Measurements from ENCODE around the gene TGFB1. TPM values are rescaled to one million over a fixed set of nuclear protein-coding genes. Genes with fewer than 3 reads are reported as not detected.
"Not testable (repeated sequence)": the region's sequence is repeated elsewhere in the genome, so short reads cannot be mapped to it uniquely, and the experiment has no call there.

The TGFB1 gene
- total and polyA plus RNA-seq, 7 donors: 2.8 to 10.8 (median 9.5) TPM

DNA sequence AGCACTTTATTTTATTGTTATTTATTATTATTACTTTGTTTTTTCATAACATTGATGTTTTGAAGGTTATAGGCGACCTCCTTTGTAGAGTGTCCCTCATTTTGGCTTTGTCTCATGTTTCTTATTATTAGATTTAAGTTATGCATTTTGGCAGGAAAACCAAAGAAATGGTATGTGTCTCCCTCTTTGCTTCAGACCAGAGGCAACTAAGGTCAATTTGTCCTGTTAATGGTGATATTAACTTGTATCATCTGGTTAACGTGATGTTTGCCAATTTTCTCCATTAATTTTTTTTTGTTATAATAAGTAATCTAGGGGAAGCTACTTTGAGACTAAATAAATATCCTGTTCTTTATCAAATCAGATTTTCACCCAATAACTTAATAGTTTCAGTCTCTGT, 18.8 kb upstream of the TGFB1 start:
- no peaks in the 10 kb centered on the region for H3K36me3 ChIP-seq (ENCODE audit: insufficient read depth in 1 of 2, low read depth in 1 of 2)
- peaks cover 15% of the 10 kb centered on the region for H3K4me1 ChIP-seq
- TF ChIP-seq, protein P1, sequence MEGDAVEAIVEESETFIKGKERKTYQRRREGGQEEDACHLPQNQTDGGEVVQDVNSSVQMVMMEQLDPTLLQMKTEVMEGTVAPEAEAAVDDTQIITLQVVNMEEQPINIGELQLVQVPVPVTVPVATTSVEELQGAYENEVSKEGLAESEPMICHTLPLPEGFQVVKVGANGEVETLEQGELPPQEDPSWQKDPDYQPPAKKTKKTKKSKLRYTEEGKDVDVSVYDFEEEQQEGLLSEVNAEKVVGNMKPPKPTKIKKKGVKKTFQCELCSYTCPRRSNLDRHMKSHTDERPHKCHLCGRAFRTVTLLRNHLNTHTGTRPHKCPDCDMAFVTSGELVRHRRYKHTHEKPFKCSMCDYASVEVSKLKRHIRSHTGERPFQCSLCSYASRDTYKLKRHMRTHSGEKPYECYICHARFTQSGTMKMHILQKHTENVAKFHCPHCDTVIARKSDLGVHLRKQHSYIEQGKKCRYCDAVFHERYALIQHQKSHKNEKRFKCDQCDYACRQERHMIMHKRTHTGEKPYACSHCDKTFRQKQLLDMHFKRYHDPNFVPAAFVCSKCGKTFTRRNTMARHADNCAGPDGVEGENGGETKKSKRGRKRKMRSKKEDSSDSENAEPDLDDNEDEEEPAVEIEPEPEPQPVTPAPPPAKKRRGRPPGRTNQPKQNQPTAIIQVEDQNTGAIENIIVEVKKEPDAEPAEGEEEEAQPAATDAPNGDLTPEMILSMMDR (IDR thresholded peaks at IDR 0.05): no peak
- DNase-seq (no peak), ATAC-seq (no peak)
- no peak overlapping the region for H3K4me3 ChIP-seq
- peaks cover 0 to 10% (median 2%) of the 10 kb centered on the region in 3 donors for H3K27me3 ChIP-seq (ENCODE audit: insufficient read depth in 3 of 3, low read length in 2 of 3)
- 69 to 76% (median 76%) methylated on average over 2 of the region's 2 CpGs for WGBS, 3 donors
- H3K27ac ChIP-seq: no peak overlapping the region
- intact Hi-C loops (cut with DNase I): no loop called here
- no peaks in the 10 kb centered on the region for H3K9me3 ChIP-seq

GRCh38 chr19:41371541-41371940, 17.8 kb upstream of the TGFB1 start:
- Histone ChIP-seq H3K4me3 (no peak overlapping the region), H3K9me3 (no peaks in the 10 kb centered on the region), H3K36me3 (ENCODE audit: insufficient read depth in 1 of 2, low read depth in 1 of 2) (no peaks in the 10 kb centered on the region), H3K27me3 (ENCODE audit: insufficient read depth in 3 of 3, low read length in 2 of 3) (peaks cover 0 to 8% (median 2%) of the 10 kb centered on the region in 3 donors), H3K4me1 (peaks cover 15% of the 10 kb centered on the region), H3K27ac (no peak overlapping the region)
- no peak for ATAC-seq
- WGBS, 3 donors: 93 to 99% (median 98%) methylated on average over 8 of the region's 8 CpGs
- no peak for DNase-seq
- TF ChIP-seq, protein P1 (IDR thresholded peaks at IDR 0.05): no peak
- intact Hi-C loops (cut with DNase I): no loop called here

DNA sequence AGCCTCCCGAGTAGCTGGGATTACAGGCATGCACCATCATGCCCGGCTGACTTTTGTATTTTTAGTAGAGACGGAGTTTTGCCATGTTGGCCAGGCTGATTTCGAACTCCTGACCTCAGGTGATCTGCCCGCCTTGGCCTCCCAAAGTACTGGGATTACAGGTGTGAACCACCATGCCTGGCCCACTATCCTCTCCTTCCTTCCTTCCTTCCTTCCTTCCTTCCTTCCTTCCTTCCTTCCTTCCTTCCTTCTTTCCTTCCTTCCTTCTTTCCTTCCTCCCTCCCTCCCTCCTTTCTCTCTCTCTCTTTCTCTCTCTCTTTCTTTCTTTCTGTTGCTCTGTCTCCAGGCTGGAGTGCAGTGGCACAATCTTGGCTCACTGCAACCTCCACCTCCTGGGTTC, 17.4 kb upstream of the TGFB1 start:
- H3K4me3 ChIP-seq; H3K27ac ChIP-seq; ATAC-seq; H3K27me3 ChIP-seq (ENCODE audit: insufficient read depth in 3 of 3, low read length in 2 of 3); H3K36me3 ChIP-seq (ENCODE audit: insufficient read depth in 1 of 2, low read depth in 1 of 2); DNase-seq; H3K9me3 ChIP-seq; intact Hi-C loops (cut with DNase I): not testable (repeated sequence)
- H3K4me1 ChIP-seq: peaks cover 13% of the 10 kb centered on the region
- WGBS, 3 donors: 93 to 94% (median 94%) methylated on average over 5 of the region's 5 CpGs

DNA sequence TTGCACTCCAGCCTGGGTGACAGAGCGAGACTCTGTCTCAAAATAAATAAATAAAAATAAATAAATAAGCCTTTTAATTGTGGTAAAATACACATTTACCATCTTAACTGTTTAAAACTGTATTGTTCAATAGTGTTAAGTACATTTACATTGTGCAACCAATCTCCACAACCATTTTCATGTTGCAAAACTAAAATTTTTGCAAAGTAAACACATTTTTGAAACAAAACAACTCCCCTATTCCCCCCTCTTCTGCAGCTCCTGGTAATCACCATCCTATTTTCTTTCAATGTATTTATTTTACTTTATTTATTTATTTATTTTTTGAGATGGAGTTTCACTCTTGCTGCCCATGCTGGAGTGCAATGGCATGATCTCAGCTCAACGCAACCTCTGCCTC, 16.0 kb upstream of the TGFB1 start:
- intact Hi-C loops (cut with DNase I): no loop called here
- no peak for DNase-seq
- 99 to 100% (median 100%) methylated on average over 2 of the region's 2 CpGs for WGBS, 3 donors
- Histone ChIP-seq H3K9me3 (no peaks in the 10 kb centered on the region), H3K4me3 (no peak overlapping the region), H3K27me3 (ENCODE audit: insufficient read depth in 3 of 3, low read length in 2 of 3) (no peaks in the 10 kb centered on the region), H3K4me1 (peaks cover 15% of the 10 kb centered on the region), H3K36me3 (ENCODE audit: insufficient read depth in 1 of 2, low read depth in 1 of 2) (no peaks in the 10 kb centered on the region), H3K27ac (no peak overlapping the region)
- ATAC-seq: no peak
- TF ChIP-seq, protein P1 (IDR thresholded peaks at IDR 0.05): no peak

DNA sequence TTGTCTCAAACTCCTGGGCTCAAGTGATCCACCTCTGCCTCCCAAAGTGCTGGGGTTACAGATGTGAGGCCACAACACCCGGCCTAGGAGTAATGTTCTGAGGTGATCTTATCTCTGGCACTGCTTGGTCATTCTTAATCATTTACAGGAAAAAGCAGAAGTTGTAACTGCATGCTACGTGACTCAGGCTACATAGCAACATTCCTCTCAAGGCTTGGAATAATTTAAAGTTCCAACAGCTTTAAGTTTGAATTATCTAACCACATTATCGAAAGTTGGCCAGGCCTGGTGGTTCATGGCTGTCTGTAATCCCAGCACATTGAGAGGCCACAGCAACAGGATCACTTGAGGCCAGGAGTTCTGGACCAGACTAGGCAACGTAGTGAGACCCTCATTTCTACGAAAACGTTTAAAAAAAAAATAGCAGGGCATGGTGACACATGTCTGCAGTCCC, 14.2 kb upstream of the TGFB1 start:
- ATAC-seq (no peak), DNase-seq (no peak)
- intact Hi-C loops (cut with DNase I): no loop called here
- H3K27ac ChIP-seq: no peak overlapping the region
- TF ChIP-seq, protein P1 (IDR thresholded peaks at IDR 0.05): no peak
- no peaks in the 10 kb centered on the region for H3K36me3 ChIP-seq (ENCODE audit: insufficient read depth in 1 of 2, low read depth in 1 of 2)
- H3K27me3 ChIP-seq (ENCODE audit: insufficient read depth in 3 of 3, low read length in 2 of 3): no peaks in the 10 kb centered on the region
- WGBS, 3 donors: 79 to 88% (median 81%) methylated on average over 6 of the region's 6 CpGs
- no peaks in the 10 kb centered on the region for H3K9me3 ChIP-seq
- H3K4me3 ChIP-seq: no peak overlapping the region
- peaks cover 7% of the 10 kb centered on the region for H3K4me1 ChIP-seq

Measured in psoas muscle (tissue), 8 donors.